Ovary (tissue), 9 donors: ENCODE results near the gene TSHZ2. TPM values are rescaled to one million over a fixed set of nuclear protein-coding genes. Genes with fewer than 3 reads are reported as not detected.
"Not testable (repeated sequence)": the region's sequence is repeated elsewhere in the genome, so short reads cannot be mapped to it uniquely, and the experiment has no call there.

Experiments used
- DNase-seq, 5 donors: peaks; one replicate each; pipeline ENCODE4 v3.0.0-alpha.2; 2019 to 2020
- H3K27ac ChIP-seq, 2 donors: fragments of 200-600 bp; one replicate each; pipeline versions ENCODE4 v1.5.1 to v1.8.0; 2019 to 2022
- H3K27me3 ChIP-seq: fragments of 200-600 bp; one replicate; pipeline ENCODE4 v1.8.0; 2022
- H3K36me3 ChIP-seq: fragments of 200-600 bp; sonication (generic); one replicate; pipeline ENCODE4 v1.5.1; 2019
- H3K4me1 ChIP-seq: one replicate; pipeline ENCODE4 v1.8.1; 2013; ENCODE audit warnings: mild to moderate bottlenecking, moderate library complexity; ENCODE audit not compliant: insufficient read depth
- H3K4me3 ChIP-seq: fragments of 200-600 bp; sonication (generic); one replicate; pipeline ENCODE4 v1.5.1; 2017
- H3K9me3 ChIP-seq, 2 donors: fragments of 200-600 bp in 1 of 2; sonication (generic) in 1 of 2; one replicate each; pipeline versions ENCODE4 v1.5.1 to v1.8.1; 2013 to 2019; ENCODE audit warnings: mild to moderate bottlenecking in 1 of 2, moderate library complexity in 1 of 2
- EP300 ChIP-seq: sonication (generic); formaldehyde crosslinking; IDR thresholded peaks from one replicate; pipeline ENCODE4 v1.6.1; 2017; ENCODE audit warnings: antibody characterized with exemption
- POLR2A ChIP-seq: fragments of 450-650 bp; IDR thresholded peaks from one replicate; pipeline ENCODE4 v1.6.1; 2017; ENCODE audit warnings: antibody characterized with exemption, mild to moderate bottlenecking, moderate library complexity
- WGBS, 3 donors: extraction: QIAGEN DNeasy Blood & Tissue Kit in 1 of 3; methylation state at CpG; one replicate each; pipeline versions ENCODE4 v1.1.5 to v1.1.7; 2013 to 2017; 5-methylcytosine and 5-hydroxymethylcytosine counted together
- intact Hi-C, 4 donors: fragments of 100-400 bp; cut with DNase I; formaldehyde crosslinking; loops; one replicate each; pipeline versions ENCODE4 v1.11.0 to v1.15.1; 2022 to 2023
- polyA plus RNA-seq, 2 donors: library from polyadenylated mRNA; stranded (reverse); fragments of 200-250 nt in 1 of 2; fragments of 350-450 nt in 1 of 2; fragmentation: Illumina TruSeq in 1 of 2; extraction: RNeasy Lipid Tissue Mini Kit (QIAGEN cat#74804) in 1 of 2; gene quantifications; one replicate each; pipeline ENCODE4 v1.2.3, GENCODE V29; 2013 to 2014
- total RNA-seq, 7 donors: library from RNA; depleted of rRNA in 2 of 7; stranded (reverse); fragments of >200 nt in 2 of 7; fragmentation: NEBNext Ultra II Directional in 3 of 7; extraction: Animal tissue kit (Norgen Biotek cat#: 25700) in 3 of 7; gene quantifications; one replicate each; pipeline versions ENCODE4 v1.1.0 to v1.2.4, GENCODE V29; 2016 to 2023
- TF ChIP-seq, protein P1 (sequence below), 3 donors: fragments of 450-650 bp in 2 of 3; fragments of 200-600 bp in 1 of 3; IDR thresholded peaks; one replicate each; pipeline versions ENCODE4 v1.5.1 to v1.8.0; 2016 to 2022; ENCODE audit warnings: antibody characterized with exemption in 3 of 3, mild to moderate bottlenecking in 1 of 3
- donor health status: DM: no; HTN: no; CAD: no; lungs with moderate emphysema.
- donor health status: DM: no; HTN: no; CAD: no.
- donor health status: Bipolar disorder and iron deficiency.
- donor health status: DM: yes; HTN: yes; CAD: no.
- donor health status: DM: no; HTN: no; CAD: no.
- donor health status: DM: yes; HTN: yes; CAD: no.

Gene TSHZ2
- total and polyA plus RNA-seq, 9 donors: 18.2 to 113 (median 40.2) TPM

GRCh38 chr20:53468587-53468986 is 496.4 kb downstream of the TSHZ2 start:
- no peaks in the 10 kb centered on the region for H3K27me3 ChIP-seq
- DNase-seq: no peak
- WGBS, 3 donors: 85 to 94% (median 92%) methylated on average over 5 of the region's 5 CpGs
- no peaks in the 10 kb centered on the region for H3K9me3 ChIP-seq
- no peak overlapping the region for H3K27ac ChIP-seq
- TF ChIP-seq, protein P1, sequence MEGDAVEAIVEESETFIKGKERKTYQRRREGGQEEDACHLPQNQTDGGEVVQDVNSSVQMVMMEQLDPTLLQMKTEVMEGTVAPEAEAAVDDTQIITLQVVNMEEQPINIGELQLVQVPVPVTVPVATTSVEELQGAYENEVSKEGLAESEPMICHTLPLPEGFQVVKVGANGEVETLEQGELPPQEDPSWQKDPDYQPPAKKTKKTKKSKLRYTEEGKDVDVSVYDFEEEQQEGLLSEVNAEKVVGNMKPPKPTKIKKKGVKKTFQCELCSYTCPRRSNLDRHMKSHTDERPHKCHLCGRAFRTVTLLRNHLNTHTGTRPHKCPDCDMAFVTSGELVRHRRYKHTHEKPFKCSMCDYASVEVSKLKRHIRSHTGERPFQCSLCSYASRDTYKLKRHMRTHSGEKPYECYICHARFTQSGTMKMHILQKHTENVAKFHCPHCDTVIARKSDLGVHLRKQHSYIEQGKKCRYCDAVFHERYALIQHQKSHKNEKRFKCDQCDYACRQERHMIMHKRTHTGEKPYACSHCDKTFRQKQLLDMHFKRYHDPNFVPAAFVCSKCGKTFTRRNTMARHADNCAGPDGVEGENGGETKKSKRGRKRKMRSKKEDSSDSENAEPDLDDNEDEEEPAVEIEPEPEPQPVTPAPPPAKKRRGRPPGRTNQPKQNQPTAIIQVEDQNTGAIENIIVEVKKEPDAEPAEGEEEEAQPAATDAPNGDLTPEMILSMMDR (IDR thresholded peaks at IDR 0.05): no peak
- TF ChIP-seq POLR2A: no peak
- no peak for TF ChIP-seq EP300
- H3K36me3 ChIP-seq: no peaks in the 10 kb centered on the region
- intact Hi-C loops: no loop called here
- H3K4me1 ChIP-seq: no peaks in the 10 kb centered on the region
- H3K4me3 ChIP-seq: no peak overlapping the region

DNA sequence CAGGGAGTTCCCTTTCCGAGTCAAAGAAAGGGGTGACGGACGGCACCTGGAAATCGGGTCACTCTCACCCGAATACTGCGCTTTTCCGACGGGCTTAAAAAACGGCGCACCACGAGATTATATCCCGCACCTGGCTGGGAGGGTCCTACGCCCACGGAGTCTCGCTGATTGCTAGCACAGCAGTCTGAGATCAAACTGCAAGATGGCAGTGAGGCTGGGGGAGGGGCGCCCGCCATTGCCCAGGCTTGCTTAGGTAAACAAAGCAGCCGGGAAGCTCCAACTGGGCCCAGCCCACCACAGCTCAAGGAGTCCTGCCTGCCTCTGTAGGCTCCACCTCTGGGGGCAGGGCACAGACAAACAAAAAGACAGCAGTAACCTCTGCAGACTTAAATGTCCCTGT is 500.7 kb downstream of the TSHZ2 start:
- H3K27ac ChIP-seq, H3K4me3 ChIP-seq, H3K36me3 ChIP-seq, H3K4me1 ChIP-seq, intact Hi-C loops, H3K9me3 ChIP-seq, DNase-seq, H3K27me3 ChIP-seq: not testable (repeated sequence)
- 92 to 97% (median 93%) methylated on average over 15 to 18 of the region's 18 CpGs for WGBS, 3 donors

- WGBS, 3 donors: 86 to 92% (median 90%) methylated on average over 2 of the region's 2 CpGs
- no peak for DNase-seq
Measured at GRCh38 chr20:53480913-53481312, 508.8 kb downstream of the TSHZ2 start.

GRCh38 chr20:53487461-53488200 is 515.5 kb downstream of the TSHZ2 start:
- no peak for DNase-seq
- no peak overlapping the region for H3K27ac ChIP-seq
- TF ChIP-seq EP300: no peak
- TF ChIP-seq POLR2A: no peak
- TF ChIP-seq, protein P1 (IDR thresholded peaks at IDR 0.05): no peak
- no peaks in the 10 kb centered on the region for H3K27me3 ChIP-seq
- intact Hi-C loops: no loop called here
- H3K4me1 ChIP-seq: no peaks in the 10 kb centered on the region
- H3K36me3 ChIP-seq: no peaks in the 10 kb centered on the region
- WGBS, 3 donors: 77 to 81% (median 80%) methylated on average over 4 of the region's 4 CpGs
- no peaks in the 10 kb centered on the region for H3K9me3 ChIP-seq
- H3K4me3 ChIP-seq: no peak overlapping the region

More at GRCh38 chr20:53480913-53481312, 508.8 kb downstream of the TSHZ2 start:
- Histone ChIP-seq H3K9me3 (no peaks in the 10 kb centered on the region), H3K27ac (no peak overlapping the region), H3K4me1 (no peaks in the 10 kb centered on the region), H3K27me3 (no peaks in the 10 kb centered on the region), H3K4me3 (no peak overlapping the region), H3K36me3 (no peaks in the 10 kb centered on the region)
- TF ChIP-seq, protein P1 (IDR thresholded peaks at IDR 0.05): no peak
- TF ChIP-seq EP300: no peak
- no peak for TF ChIP-seq POLR2A
- intact Hi-C loops: no loop called here

- H3K9me3 ChIP-seq: no peaks in the 10 kb centered on the region
- peaks cover 1% of the 10 kb centered on the region for H3K4me1 ChIP-seq
- H3K4me3 ChIP-seq: no peak overlapping the region
- H3K36me3 ChIP-seq: no peaks in the 10 kb centered on the region
- intact Hi-C loops: no loop called here
- H3K27me3 ChIP-seq: no peaks in the 10 kb centered on the region
- no peak for DNase-seq
- 92 to 96% (median 95%) methylated on average over 6 of the region's 6 CpGs for WGBS, 3 donors
- no peak for TF ChIP-seq EP300
- TF ChIP-seq POLR2A: no peak
- TF ChIP-seq, protein P1 (IDR thresholded peaks at IDR 0.05): no peak
- no peak overlapping the region for H3K27ac ChIP-seq
Measured at GRCh38 chr20:53488775-53489272, 516.7 kb downstream of the TSHZ2 start.
